ENCODE results near the gene ANKRD36. TPM values are rescaled to one million over a fixed set of nuclear protein-coding genes. Genes with fewer than 3 reads are reported as not detected.
"Not testable (repeated sequence)": the region's sequence is repeated elsewhere in the genome, so short reads cannot be mapped to it uniquely, and the experiment has no call there.

ANKRD36 gene
- total and polyA plus RNA-seq, 2 donors (not counting 1 experiment from before 2014, with no cell fraction given), result 5.4 to 76.6 TPM

- DNase-seq; H3K4me3 Mint-ChIP-seq; ATAC-seq (ENCODE audit: low read depth); H4K20me1 ChIP-seq (ENCODE audit: control insufficient read depth, insufficient read depth, low read length, poor library complexity, severe bottlenecking); H3K4me1 ChIP-seq (ENCODE audit: control insufficient read depth in 2 of 2, insufficient read depth in 2 of 2, low read length in 2 of 2); H3K4me2 ChIP-seq (replicated peaks; ENCODE audit: low read depth, low read length, poor library complexity, severe bottlenecking); H3K9ac ChIP-seq (ENCODE audit: low read length); CTCF ChIA-PET; H3K9me3 Mint-ChIP-seq (ENCODE audit: insufficient read depth); H3K27me3 Mint-ChIP-seq; H3K4me3 ChIP-seq (ENCODE audit: control extremely low read depth in 1 of 5, extremely low read depth in 1 of 5, insufficient read depth in 1 of 5, low read depth in 2 of 5, low read length in 4 of 5); H3K27ac ChIP-seq (ENCODE audit: low read length in 2 of 2); H3K36me3 ChIP-seq (replicated peaks in 1 of 2; ENCODE audit: control extremely low read depth in 1 of 2, control insufficient read depth in 1 of 2, extremely low read depth in 1 of 2, insufficient read depth in 2 of 2, low read length in 1 of 2); H3K79me2 ChIP-seq (ENCODE audit: control insufficient read depth, insufficient read depth, low read length); H3K27ac Mint-ChIP-seq; H3K27me3 ChIP-seq (replicated peaks in 1 of 4; ENCODE audit: control extremely low read depth in 1 of 4, control insufficient read depth in 3 of 4, insufficient read depth in 4 of 4, low read length in 3 of 4); H2AFZ ChIP-seq (ENCODE audit: insufficient read depth, low read depth, low read length, poor library complexity, severe bottlenecking); intact Hi-C loops (cut with micrococcal nuclease); H3K4me1 Mint-ChIP-seq; H3K9me3 ChIP-seq (ENCODE audit: control extremely low read depth in 1 of 3, control insufficient read depth in 2 of 3, insufficient read depth in 1 of 3, low read length in 2 of 3); POLR2A ChIA-PET: not testable (repeated sequence)
- WGBS (ENCODE audit: insufficient coverage), result no CpG with 5 or more reads among the region's 1 CpG
Measured at GRCh38 chr2:97232981-97233380, 120.0 kb downstream of the ANKRD36 start.

DNA sequence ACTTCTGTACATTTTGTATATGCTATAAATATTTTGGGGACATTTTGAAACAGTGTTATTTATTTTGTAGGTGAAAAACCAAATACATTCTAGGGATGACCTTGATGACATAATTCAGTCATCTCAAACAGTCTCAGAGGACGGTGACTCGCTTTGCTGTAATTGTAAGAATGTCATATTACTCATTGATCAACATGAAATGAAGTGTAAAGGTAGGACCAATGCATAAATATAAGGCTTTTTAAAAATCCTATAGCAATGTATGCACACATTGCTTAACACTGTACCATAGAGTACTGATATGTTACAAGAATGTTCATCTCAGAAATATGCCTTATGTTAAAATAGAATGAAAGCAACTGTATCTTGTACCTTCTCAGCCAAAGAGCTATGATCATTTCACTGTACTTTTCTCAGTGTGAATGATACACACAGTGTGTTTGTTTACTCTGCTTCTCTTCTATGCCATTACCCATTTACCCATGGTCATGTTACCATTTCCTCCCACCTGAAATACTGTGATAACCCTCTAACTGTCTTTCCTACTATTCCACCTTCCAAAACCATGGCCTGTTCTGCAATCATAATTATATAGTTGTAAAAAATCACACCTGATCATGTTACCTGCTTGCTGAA is 120.8 kb downstream of the ANKRD36 start:
- not testable (repeated sequence) for H2AFZ ChIP-seq (ENCODE audit: insufficient read depth, low read depth, low read length, poor library complexity, severe bottlenecking); DNase-seq

GRCh38 chr2:97261192-97261591 is 148.2 kb downstream of the ANKRD36 start:
- H3K4me1 ChIP-seq (ENCODE audit: control insufficient read depth in 2 of 2, insufficient read depth in 2 of 2, low read length in 2 of 2); POLR2A ChIA-PET; H3K4me3 ChIP-seq (ENCODE audit: control extremely low read depth in 1 of 5, extremely low read depth in 1 of 5, insufficient read depth in 1 of 5, low read depth in 2 of 5, low read length in 4 of 5); H3K27ac Mint-ChIP-seq; H3K9ac ChIP-seq (ENCODE audit: low read length); CTCF ChIA-PET; H3K4me2 ChIP-seq (replicated peaks; ENCODE audit: low read depth, low read length, poor library complexity, severe bottlenecking); H3K4me1 Mint-ChIP-seq; H2AFZ ChIP-seq (ENCODE audit: insufficient read depth, low read depth, low read length, poor library complexity, severe bottlenecking); intact Hi-C loops (cut with micrococcal nuclease); ATAC-seq (ENCODE audit: low read depth); H3K9me3 Mint-ChIP-seq (ENCODE audit: insufficient read depth); H3K27ac ChIP-seq (ENCODE audit: low read length in 2 of 2); H3K27me3 ChIP-seq (replicated peaks in 1 of 4; ENCODE audit: control extremely low read depth in 1 of 4, control insufficient read depth in 3 of 4, insufficient read depth in 4 of 4, low read length in 3 of 4); H3K27me3 Mint-ChIP-seq; H4K20me1 ChIP-seq (ENCODE audit: control insufficient read depth, insufficient read depth, low read length, poor library complexity, severe bottlenecking); DNase-seq; H3K79me2 ChIP-seq (ENCODE audit: control insufficient read depth, insufficient read depth, low read length); H3K4me3 Mint-ChIP-seq; H3K36me3 ChIP-seq (replicated peaks in 1 of 2; ENCODE audit: control extremely low read depth in 1 of 2, control insufficient read depth in 1 of 2, extremely low read depth in 1 of 2, insufficient read depth in 2 of 2, low read length in 1 of 2); H3K9me3 ChIP-seq (ENCODE audit: control extremely low read depth in 1 of 3, control insufficient read depth in 2 of 3, insufficient read depth in 1 of 3, low read length in 2 of 3): not testable (repeated sequence)
- WGBS (ENCODE audit: insufficient coverage), result no CpG with 5 or more reads among the region's 4 CpGs

More for the DNA sequence above, 120.8 kb downstream of the ANKRD36 start:
- H3K27ac Mint-ChIP-seq; H3K27ac ChIP-seq (ENCODE audit: low read length in 2 of 2); H3K4me1 Mint-ChIP-seq; H4K20me1 ChIP-seq (ENCODE audit: control insufficient read depth, insufficient read depth, low read length, poor library complexity, severe bottlenecking); POLR2A ChIA-PET; CTCF ChIA-PET; H3K79me2 ChIP-seq (ENCODE audit: control insufficient read depth, insufficient read depth, low read length); H3K4me1 ChIP-seq (ENCODE audit: control insufficient read depth in 2 of 2, insufficient read depth in 2 of 2, low read length in 2 of 2); H3K4me3 ChIP-seq (ENCODE audit: control extremely low read depth in 1 of 5, extremely low read depth in 1 of 5, insufficient read depth in 1 of 5, low read depth in 2 of 5, low read length in 4 of 5); ATAC-seq (ENCODE audit: low read depth); intact Hi-C loops (cut with micrococcal nuclease); H3K4me3 Mint-ChIP-seq; H3K9me3 ChIP-seq (ENCODE audit: control extremely low read depth in 1 of 3, control insufficient read depth in 2 of 3, insufficient read depth in 1 of 3, low read length in 2 of 3); H3K4me2 ChIP-seq (replicated peaks; ENCODE audit: low read depth, low read length, poor library complexity, severe bottlenecking); H3K27me3 ChIP-seq (replicated peaks in 1 of 4; ENCODE audit: control extremely low read depth in 1 of 4, control insufficient read depth in 3 of 4, insufficient read depth in 4 of 4, low read length in 3 of 4); H3K36me3 ChIP-seq (replicated peaks in 1 of 2; ENCODE audit: control extremely low read depth in 1 of 2, control insufficient read depth in 1 of 2, extremely low read depth in 1 of 2, insufficient read depth in 2 of 2, low read length in 1 of 2); H3K9me3 Mint-ChIP-seq (ENCODE audit: insufficient read depth); H3K27me3 Mint-ChIP-seq; H3K9ac ChIP-seq (ENCODE audit: low read length): not testable (repeated sequence)
- no CpG with 5 or more reads among the region's 2 CpGs for WGBS (ENCODE audit: insufficient coverage)

- no CpG with 5 or more reads among the region's 6 CpGs for WGBS (ENCODE audit: insufficient coverage)
- H3K36me3 ChIP-seq (replicated peaks in 1 of 2; ENCODE audit: control extremely low read depth in 1 of 2, control insufficient read depth in 1 of 2, extremely low read depth in 1 of 2, insufficient read depth in 2 of 2, low read length in 1 of 2); H3K9me3 ChIP-seq (ENCODE audit: control extremely low read depth in 1 of 3, control insufficient read depth in 2 of 3, insufficient read depth in 1 of 3, low read length in 2 of 3); H2AFZ ChIP-seq (ENCODE audit: insufficient read depth, low read depth, low read length, poor library complexity, severe bottlenecking); H3K27ac ChIP-seq (ENCODE audit: low read length in 2 of 2); H3K4me1 ChIP-seq (ENCODE audit: control insufficient read depth in 2 of 2, insufficient read depth in 2 of 2, low read length in 2 of 2); CTCF ChIA-PET; H3K4me3 Mint-ChIP-seq; H4K20me1 ChIP-seq (ENCODE audit: control insufficient read depth, insufficient read depth, low read length, poor library complexity, severe bottlenecking); POLR2A ChIA-PET; H3K79me2 ChIP-seq (ENCODE audit: control insufficient read depth, insufficient read depth, low read length); H3K4me3 ChIP-seq (ENCODE audit: control extremely low read depth in 1 of 5, extremely low read depth in 1 of 5, insufficient read depth in 1 of 5, low read depth in 2 of 5, low read length in 4 of 5); DNase-seq; H3K9ac ChIP-seq (ENCODE audit: low read length); H3K27ac Mint-ChIP-seq; H3K4me1 Mint-ChIP-seq; H3K4me2 ChIP-seq (replicated peaks; ENCODE audit: low read depth, low read length, poor library complexity, severe bottlenecking); ATAC-seq (ENCODE audit: low read depth); H3K27me3 Mint-ChIP-seq; intact Hi-C loops (cut with micrococcal nuclease); H3K27me3 ChIP-seq (replicated peaks in 1 of 4; ENCODE audit: control extremely low read depth in 1 of 4, control insufficient read depth in 3 of 4, insufficient read depth in 4 of 4, low read length in 3 of 4); H3K9me3 Mint-ChIP-seq (ENCODE audit: insufficient read depth): not testable (repeated sequence)
Measured at GRCh38 chr2:97266449-97266848, 153.5 kb downstream of the ANKRD36 start.
